K562 (cell line): ENCODE results near the gene DCAF17. TPM values are rescaled to one million over a fixed set of nuclear protein-coding genes. Genes with fewer than 3 reads are reported as not detected.

Experiments used
- ATAC-seq: fragments of 200-7000 bp; cut with Tn5 transposase; 3 replicates; pipeline ENCODE4 v1.9.1; 2020; ENCODE audit warnings: moderate library complexity
- BruUV-seq: library from RNA; stranded (reverse); fragments of 400-500 nt; replicated peaks from 2 replicates; lab custom pipeline; 2021; lab: Mats Ljungman, UMichigan
- CTCF ChIA-PET: fragments of 300-600 bp; formaldehyde crosslinking; extraction: SDS; loops from one replicate; lab custom pipeline; 2021; ENCODE audit warnings: low intra/inter-chr PET ratio; lab: Yijun Ruan, JAX
- POLR2A ChIA-PET: fragments of 300-600, 350-650 bp; sonication (Branson Sonifier 250); formaldehyde crosslinking; extraction: SDS; loops from one replicate; lab custom pipeline; 2021; ENCODE audit warnings: antibody characterized with exemption, inconsistent platforms; lab: Yijun Ruan, JAX
- DNase-seq, 4 experiments: peaks; one replicate each; pipeline versions ENCODE4 v3.0.0 to v3.0.0-alpha.2; 2011 to 2018; ENCODE audit warnings: low spot score in 3 of 4, mixed read lengths in 3 of 4; ENCODE audit errors: extremely low read depth in 1 of 4
- FAIRE-seq: peaks from 2 replicates; lab custom pipeline; 2011; peaks lifted over from hg19 to GRCh38; lab: Jason Lieb, UNC
- H2AFZ ChIP-seq: 2 replicates; pipeline ENCODE4 v1.6.0; 2011; ENCODE audit warnings: low read depth, low read length, control low read depth, inconsistent platforms
- H3K27ac ChIP-seq: fragments of 200-600 bp; 3 replicates; pipeline ENCODE4 v1.8.0; 2011; ENCODE audit warnings: low read depth, mild to moderate bottlenecking, control low read depth, inconsistent platforms, low read length, moderate library complexity, mixed read lengths; ENCODE audit errors: extremely low read depth
- H3K27me3 ChIP-seq, 2 experiments: fragments of 300-600 bp in 1 of 2; 2 replicates in 1 of 2; 3 replicates in 1 of 2; pipeline versions ENCODE4 v1.6.0 to v1.8.0; 2011; ENCODE audit warnings: inconsistent platforms in 2 of 2, low read length in 2 of 2, mild to moderate bottlenecking in 1 of 2, mixed read lengths in 1 of 2, moderate library complexity in 1 of 2; ENCODE audit not compliant: control insufficient read depth in 2 of 2, insufficient read depth in 2 of 2
- H3K36me3 ChIP-seq: fragments of 300-600 bp; 3 replicates; pipeline ENCODE4 v1.8.0; 2011; ENCODE audit warnings: mild to moderate bottlenecking, low read length, inconsistent platforms; ENCODE audit not compliant: control insufficient read depth, insufficient read depth
- H3K4me1 ChIP-seq, 2 experiments: fragments of 200-600 bp in 1 of 2; replicated peaks in 1 of 2; 2 replicates in 1 of 2; 3 replicates in 1 of 2; pipeline versions ENCODE4 v1.5.1 to v1.8.0; 2011; ENCODE audit warnings: inconsistent platforms in 2 of 2, low read length in 2 of 2, mild to moderate bottlenecking in 1 of 2, mixed read lengths in 1 of 2, moderate library complexity in 1 of 2; ENCODE audit not compliant: control insufficient read depth in 2 of 2, insufficient read depth in 2 of 2
- H3K4me2 ChIP-seq: 2 replicates; pipeline ENCODE4 v1.6.1; 2011; ENCODE audit warnings: low read length, control low read depth, inconsistent platforms, mixed read lengths; ENCODE audit not compliant: insufficient read depth
- H3K4me3 ChIP-seq: fragments of 200-600 bp; sonication (generic), shearing (Covaris generic); 2 replicates; pipeline ENCODE4 v1.5.1; 2016; ENCODE audit warnings: control low read depth, inconsistent platforms
- H3K79me2 ChIP-seq: fragments of 200-600 bp; 3 replicates; pipeline ENCODE4 v1.8.0; 2011; ENCODE audit warnings: low read length, inconsistent platforms; ENCODE audit not compliant: control insufficient read depth, insufficient read depth
- H3K9ac ChIP-seq, 2 experiments: 2 replicates each; pipeline versions ENCODE4 v1.6.0 to v1.6.1; 2011; ENCODE audit warnings: low read depth in 2 of 2, low read length in 2 of 2, control low read depth in 1 of 2, inconsistent platforms in 1 of 2, mild to moderate bottlenecking in 1 of 2, mixed read lengths in 1 of 2; ENCODE audit not compliant: insufficient read depth in 1 of 2
- H3K9me1 ChIP-seq: one replicate; pipeline ENCODE4 v1.6.0; 2011; ENCODE audit warnings: inconsistent platforms, mild to moderate bottlenecking, low read length, moderate library complexity; ENCODE audit not compliant: control insufficient read depth, insufficient read depth
- H3K9me3 ChIP-seq: replicated peaks from 2 replicates; pipeline ENCODE4 v1.5.1; 2011; ENCODE audit warnings: low read depth, low read length, inconsistent platforms; ENCODE audit not compliant: control insufficient read depth, insufficient read depth
- H4K20me1 ChIP-seq: replicated peaks from 2 replicates; pipeline ENCODE4 v1.6.1; 2011; ENCODE audit warnings: low read length, inconsistent platforms, mixed read lengths; ENCODE audit not compliant: control insufficient read depth, insufficient read depth
- CTCF ChIP-seq, 3 experiments: IDR thresholded peaks in 2 of 3; conservative IDR thresholded peaks in 1 of 3; 2 replicates each; pipeline ENCODE4 v1.5.1; 2011 to 2012; ENCODE audit warnings: low read length in 3 of 3, mild to moderate bottlenecking in 3 of 3, control low read depth in 2 of 3, improper control_type of control experiment in 1 of 3, inconsistent platforms in 1 of 3, low read depth in 1 of 3, mixed read lengths in 1 of 3, moderate library complexity in 1 of 3; ENCODE audit not compliant: insufficient read depth in 2 of 3
- DIDO1 ChIP-seq: fragments of 450-650 bp; IDR thresholded peaks from 2 replicates; pipeline ENCODE4 v1.6.1; 2016; ENCODE audit warnings: low read depth, missing biosample characterization, missing genetic modification characterization
- RAD21 ChIP-seq, 2 experiments: fragments of 250-450 bp in 1 of 2; fragments of 450-650 bp in 1 of 2; sonication (Bioruptor Pico) in 1 of 2; formaldehyde crosslinking in 1 of 2; IDR thresholded peaks in 1 of 2; conservative IDR thresholded peaks in 1 of 2; 2 replicates each; pipeline versions ENCODE4 v1.4.0 to v1.8.0; 2020 to 2022; ENCODE audit warnings: mild to moderate bottlenecking in 2 of 2, moderate library complexity in 1 of 2
- WGBS: fragments of 100-300 bp; shearing (Covaris generic); methylation state at CpG from one replicate; pipeline ENCODE4 v1.1.6; 2016; ENCODE audit warnings: low coverage, mixed read lengths; ENCODE audit not compliant: insufficient coverage; ENCODE audit errors: missing lambda C conversion rate; 5-methylcytosine and 5-hydroxymethylcytosine counted together
- in situ Hi-C: fragments of 300-500 bp; cut with MboI; formaldehyde crosslinking; loops from 4 replicates; pipeline ENCODE4 v1.15.0; 2018; ENCODE audit warnings: inconsistent platforms, mixed read lengths
- intact Hi-C: fragments of 100-400 bp; cut with micrococcal nuclease; formaldehyde crosslinking; loops from 2 replicates; pipeline ENCODE4 v1.14.2; 2022
- polyA plus RNA-seq, 8 experiments: library from polyadenylated mRNA; depleted of rRNA in 4 of 8; stranded (reverse) in 5 of 8; unstranded in 3 of 8; fragments of >200 nt; fragmentation: Nextera tagmentation in 2 of 8; fragmentation: Illumina TruSeq in 1 of 8; extraction: Ambion mirVana in 2 of 8; extraction: Trizol in 1 of 8; gene quantifications; 2 replicates each; pipeline versions ENCODE4 v1.2.1 to v1.2.3, GENCODE V29; 2011 to 2014; ENCODE audit warnings: inconsistent platforms in 1 of 8, missing spikeins in 1 of 8
- total RNA-seq, 7 experiments: library from RNA; depleted of rRNA in 6 of 7; stranded (reverse); fragments of >200 nt in 6 of 7; fragmentation: Illumina TruSeq in 2 of 7; extraction: Trizol in 2 of 7; gene quantifications; 2 replicates each; pipeline versions ENCODE4 v1.2.1 to v1.2.3, GENCODE V29; 2011 to 2021; ENCODE audit warnings: low replicate concordance in 1 of 7

The DCAF17 gene
- total and polyA plus RNA-seq, 9 of the 15 experiments (the other 6 are each of a cell fraction or from before 2014, with no cell fraction given) = 10.0 to 38.5 (median 27.1) TPM

DNA sequence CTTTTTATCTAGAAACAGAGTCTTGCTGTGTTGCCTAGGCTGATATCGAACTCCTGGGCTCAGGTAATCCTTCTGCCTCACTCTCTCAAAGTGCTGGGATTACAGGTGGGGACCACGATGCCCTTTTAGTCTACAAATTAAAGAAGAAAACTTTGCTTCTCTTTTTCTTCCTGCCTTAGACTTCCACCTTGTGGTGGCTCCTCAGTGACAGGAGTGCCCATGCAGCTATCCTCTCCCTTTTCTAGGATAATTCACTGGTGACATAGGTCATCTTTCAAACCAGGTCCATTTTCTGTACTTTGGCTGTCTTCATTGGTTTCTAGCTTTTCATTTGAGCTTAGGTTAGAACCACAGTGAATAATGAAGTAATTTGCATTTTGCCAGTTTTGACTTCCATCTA is 13.6 kb downstream of the DCAF17 start:
- Histone ChIP-seq H3K9ac (no peak overlapping the region), H3K4me2 (no peak overlapping the region), H4K20me1 (no peaks in the 10 kb centered on the region), H3K36me3 (peaks cover 78% of the 10 kb centered on the region), H2AFZ (no peak overlapping the region), H3K4me3 (no peak overlapping the region), H3K27ac (no peak overlapping the region), H3K27me3 (no peaks in the 10 kb centered on the region), H3K79me2 (no peaks in the 10 kb centered on the region), H3K9me3 (no peaks in the 10 kb centered on the region), H3K9me1 (no peaks in the 10 kb centered on the region), H3K4me1 (no peaks in the 10 kb centered on the region)
- FAIRE-seq (peak; percentile 65), ATAC-seq (peak; percentile 60), DNase-seq (no peak)
- ChIA-PET POLR2A (interaction anchor here (0.8 to 1.0 kb wide), 2 partner anchors 11 to 486 kb away, joined by 3 read pairs; no protein-coding TSS in a partner anchor), CTCF (interaction anchor here (0.6 to 2.3 kb wide), 4 partner anchors 10 to 481 kb away, joined by 3 to 7 read pairs (median 3); no protein-coding TSS in a partner anchor)
- peak in 2 of 3 experiments; percentile 30 to 52; a peak in 2 of 6 replicates for TF ChIP-seq CTCF (IDR thresholded peaks at IDR 0.05 in 2 of 3, conservative IDR thresholded peaks at IDR 0.05 in 1 of 3; ENCODE audit: insufficient read depth in 2 of 3, low read depth in 1 of 3, low read length in 3 of 3)
- TF ChIP-seq RAD21 (CRISPR knock-in tag; conservative IDR thresholded peaks at IDR 0.05 in 1 of 2, IDR thresholded peaks at IDR 0.05 in 1 of 2) = peak; percentile 22 to 35; a peak in 3 of 4 replicates
- no peak for TF ChIP-seq DIDO1 (tag)
- BruUV-seq = no TSS peak
- WGBS = 95% methylated on average over 2 of the region's 2 CpGs
- in situ Hi-C loops (no loop called here), intact Hi-C loops (no loop called here)
